CD4-positive, alpha-beta T cell (primary cell): ENCODE data around the gene ATG2A. TPM values are rescaled to one million over a fixed set of nuclear protein-coding genes. Genes with fewer than 3 reads are reported as not detected.

Experiments used
- ATAC-seq: fragments of 200-7000 bp; cut with Tn5 transposase; one replicate; pipeline ENCODE4 v1.10.0; 2022; ENCODE audit warnings: mild to moderate bottlenecking; ENCODE audit not compliant: poor library complexity
- CTCF ChIA-PET: fragments of 350-600 bp; sonication (Branson Sonifier 250); formaldehyde crosslinking; loops from one replicate; lab custom pipeline; 2021; ENCODE audit warnings: antibody characterized with exemption, inconsistent platforms; lab: Charles Lee
- POLR2A ChIA-PET: fragments of 350-600 bp; sonication (Branson Sonifier 250); formaldehyde crosslinking; loops from one replicate; lab custom pipeline; 2021; ENCODE audit warnings: antibody characterized with exemption, inconsistent platforms; lab: Charles Lee
- DNase-seq, 14 experiments: peaks; one replicate each; pipeline ENCODE4 v3.0.0-alpha.2; 2013 to 2020; ENCODE audit warnings: mixed read lengths in 2 of 14
- H3K27ac ChIP-seq, 2 donors: one replicate each; pipeline versions ENCODE4 v1.5.1 to v1.7.0; 2013; ENCODE audit warnings: low read length in 2 of 2, low read depth in 1 of 2, mild to moderate bottlenecking in 1 of 2
- H3K27me3 ChIP-seq, 2 experiments: 1 replicate in 1 of 2; 2 replicates in 1 of 2; pipeline versions ENCODE4 v1.6.1 to v1.7.0; 2013; ENCODE audit warnings: low read length in 2 of 2, control low read depth in 1 of 2, mild to moderate bottlenecking in 1 of 2, moderate library complexity in 1 of 2; ENCODE audit not compliant: insufficient read depth in 2 of 2, control insufficient read depth in 1 of 2
- H3K36me3 ChIP-seq: one replicate; pipeline ENCODE4 v1.6.1; 2013; ENCODE audit warnings: low read length, control low read depth; ENCODE audit not compliant: insufficient read depth
- H3K4me1 ChIP-seq: one replicate; pipeline ENCODE4 v1.6.1; 2013; ENCODE audit warnings: low read length, control low read depth; ENCODE audit not compliant: insufficient read depth
- H3K4me3 ChIP-seq: one replicate; pipeline ENCODE4 v1.5.1; 2013; ENCODE audit warnings: mild to moderate bottlenecking, low read length, moderate library complexity
- H3K9me3 ChIP-seq, 2 experiments: 1 replicate in 1 of 2; 2 replicates in 1 of 2; pipeline versions ENCODE4 v1.6.1 to v1.7.0; 2013; ENCODE audit warnings: low read length in 2 of 2, mild to moderate bottlenecking in 2 of 2, control low read depth in 1 of 2, moderate library complexity in 1 of 2; ENCODE audit not compliant: control insufficient read depth in 1 of 2, insufficient read depth in 1 of 2
- H3K27ac Mint-ChIP-seq: one replicate; pipeline ENCODE4 v1.8.0; 2020; ENCODE audit warnings: mixed read lengths
- H3K27me3 Mint-ChIP-seq: one replicate; pipeline ENCODE4 v1.8.0; 2021; ENCODE audit warnings: mixed read lengths
- H3K36me3 Mint-ChIP-seq: one replicate; pipeline ENCODE4 v1.8.0; 2021; ENCODE audit warnings: low read depth, mixed read lengths
- H3K4me1 Mint-ChIP-seq: one replicate; pipeline ENCODE4 v1.8.0; 2021; ENCODE audit warnings: low read depth, mixed read lengths
- H3K4me3 Mint-ChIP-seq: one replicate; pipeline ENCODE4 v1.8.0; 2020; ENCODE audit warnings: mild to moderate bottlenecking, mixed read lengths
- H3K9me3 Mint-ChIP-seq: one replicate; pipeline ENCODE4 v1.8.0; 2020; ENCODE audit warnings: mixed read lengths
- intact Hi-C, 2 experiments: fragments of 100-400 bp; cut with DNase I in 1 of 2; cut with micrococcal nuclease in 1 of 2; formaldehyde crosslinking; loops; one replicate each; pipeline versions ENCODE4 v1.15.1 to v1.9.0; 2023 to 2025; cut with DNase I, micrococcal nuclease
- total RNA-seq, 174 experiments: library from RNA in 2 of 174; stranded (reverse) in 2 of 174; gene quantifications; one replicate each; pipeline ENCODE4 v1.2.3 and lab custom pipeline; 2021 to 2026
- TF ChIP-seq, protein P1 (sequence below): fragments of 200-600 bp; IDR thresholded peaks from one replicate; pipeline ENCODE4 v1.8.0; 2022; ENCODE audit warnings: antibody characterized with exemption, mild to moderate bottlenecking

The ATG2A gene
- total RNA-seq, 2 experiments from 2014 or later = 189 to 198 TPM

DNA sequence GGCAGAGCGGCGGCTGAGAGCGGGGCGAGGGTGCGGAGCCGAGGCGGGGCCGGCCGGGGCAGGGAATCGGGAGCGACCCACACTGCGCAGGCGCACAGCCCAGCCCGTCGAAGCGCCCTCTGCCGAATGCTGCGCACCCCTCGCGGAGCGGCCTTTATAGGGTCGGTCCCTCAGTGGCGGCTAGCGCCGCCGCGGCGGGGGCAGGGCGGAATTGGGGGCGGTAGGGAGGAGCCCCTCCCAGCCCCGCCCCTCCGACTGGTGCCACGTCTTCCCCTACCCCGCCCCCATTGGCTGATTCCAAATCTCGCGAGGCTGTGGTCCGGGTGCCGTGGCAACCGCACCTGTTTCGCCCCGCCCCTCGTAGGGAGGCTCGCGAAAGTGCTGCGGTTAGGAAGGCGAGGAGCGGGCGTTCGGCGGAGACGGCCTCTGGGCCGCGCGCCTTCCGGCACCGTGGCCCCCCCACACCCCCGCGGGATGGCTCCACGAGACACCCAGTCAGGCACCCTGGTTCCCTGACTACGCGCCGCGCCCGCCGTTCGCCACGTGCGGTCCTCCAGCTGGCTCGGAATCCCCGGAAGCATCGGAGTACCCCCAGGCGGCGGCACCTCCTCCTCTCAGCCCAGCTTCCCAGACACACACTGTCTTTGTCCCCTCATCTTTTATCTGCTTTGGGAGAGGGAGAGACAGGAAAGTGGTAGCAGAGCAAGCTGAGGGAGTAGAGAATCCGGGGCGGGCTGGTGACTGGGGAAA is 38.3 kb downstream of the ATG2A start, which contains the start of gene EHD1:
EHD1 (minus strand) TSS at position 128 of the 750 bp plus-strand sequence. CDS start 157 bp downstream, outside the sequence.
- peak; percentile 99 to 100 (median 100) for DNase-seq
- Mint-ChIP-seq H3K27ac (peak within 1 kb of the TSS; percentile 92), H3K27me3 (no peaks in the 10 kb centered on the region), H3K9me3 (no peaks in the 10 kb centered on the region), H3K4me1 (peaks cover 62% of the 10 kb centered on the region), H3K4me3 (peak within 1 kb of the TSS; percentile 98), H3K36me3 (peaks cover 51% of the 10 kb centered on the region)
- peak; percentile 81 for ATAC-seq
- H3K27me3 ChIP-seq = no peaks in the 10 kb centered on the region
- POLR2A ChIA-PET = interaction anchor here (0.6 to 17.7 kb wide), 15 partner anchors 9 to 257 kb away, joined by 3 to 767 read pairs (median 5); partner anchors contain the start of genes CDC42BPG, FAU, MAP4K2 and MEN1
- peaks cover 27% of the 10 kb centered on the region for H3K36me3 ChIP-seq
- TF ChIP-seq, protein P1, sequence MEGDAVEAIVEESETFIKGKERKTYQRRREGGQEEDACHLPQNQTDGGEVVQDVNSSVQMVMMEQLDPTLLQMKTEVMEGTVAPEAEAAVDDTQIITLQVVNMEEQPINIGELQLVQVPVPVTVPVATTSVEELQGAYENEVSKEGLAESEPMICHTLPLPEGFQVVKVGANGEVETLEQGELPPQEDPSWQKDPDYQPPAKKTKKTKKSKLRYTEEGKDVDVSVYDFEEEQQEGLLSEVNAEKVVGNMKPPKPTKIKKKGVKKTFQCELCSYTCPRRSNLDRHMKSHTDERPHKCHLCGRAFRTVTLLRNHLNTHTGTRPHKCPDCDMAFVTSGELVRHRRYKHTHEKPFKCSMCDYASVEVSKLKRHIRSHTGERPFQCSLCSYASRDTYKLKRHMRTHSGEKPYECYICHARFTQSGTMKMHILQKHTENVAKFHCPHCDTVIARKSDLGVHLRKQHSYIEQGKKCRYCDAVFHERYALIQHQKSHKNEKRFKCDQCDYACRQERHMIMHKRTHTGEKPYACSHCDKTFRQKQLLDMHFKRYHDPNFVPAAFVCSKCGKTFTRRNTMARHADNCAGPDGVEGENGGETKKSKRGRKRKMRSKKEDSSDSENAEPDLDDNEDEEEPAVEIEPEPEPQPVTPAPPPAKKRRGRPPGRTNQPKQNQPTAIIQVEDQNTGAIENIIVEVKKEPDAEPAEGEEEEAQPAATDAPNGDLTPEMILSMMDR = peak; percentile 58
- peak within 1 kb of the TSS; percentile 95 to 97 for H3K27ac ChIP-seq
- intact Hi-C loops = loop anchor here (1.0 to 5.0 kb wide), 4 partner anchors 19 to 101 kb away; partner anchors contain the start of genes ATG2A (in 1 of the 2), PPP2R5B (in 1 of the 2) and SF1 (in 1 of the 2)
- CTCF ChIA-PET = interaction anchor here (1.0 to 3.9 kb wide), 12 partner anchors 9 to 34 kb away, joined by 3 to 26 read pairs (median 9); partner anchors contain the start of gene CDC42BPG
- H3K4me1 ChIP-seq = peaks cover 72% of the 10 kb centered on the region
- H3K4me3 ChIP-seq = peak within 1 kb of the TSS; percentile 100
- H3K9me3 ChIP-seq = no peaks in the 10 kb centered on the region

DNA sequence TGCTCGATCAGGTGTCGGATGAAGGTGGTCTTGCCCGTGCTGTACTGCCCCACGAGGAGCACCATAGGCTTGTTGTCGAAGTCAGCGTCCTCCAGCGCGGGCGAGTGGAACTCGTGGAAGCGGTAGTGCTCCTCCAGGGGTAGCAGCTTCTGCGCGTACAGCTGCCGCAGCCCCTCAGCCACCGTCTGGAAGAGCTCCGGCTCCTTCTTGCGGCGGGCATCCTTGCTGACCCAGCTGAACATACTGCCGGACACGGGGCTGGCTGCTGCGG is 38.9 kb downstream of the ATG2A start:
- ChIA-PET POLR2A (interaction anchor here (0.6 to 17.7 kb wide), 14 partner anchors 9 to 619 kb away, joined by 3 to 767 read pairs (median 5); partner anchors contain the start of genes CDC42BPG, FAU, MAP4K2 and MEN1), CTCF (interaction anchor here (1.0 to 3.9 kb wide), 11 partner anchors 9 to 34 kb away, joined by 3 to 26 read pairs (median 12); partner anchors contain the start of gene CDC42BPG)
- Histone ChIP-seq H3K4me1 (peaks cover 72% of the 10 kb centered on the region), H3K27me3 (no peaks in the 10 kb centered on the region), H3K9me3 (no peaks in the 10 kb centered on the region), H3K27ac (peak overlapping the region; percentile 68 to 95), H3K4me3 (peak overlapping the region; percentile 100), H3K36me3 (peaks cover 32% of the 10 kb centered on the region)
- Mint-ChIP-seq H3K27ac (peak overlapping the region; percentile 92), H3K4me1 (peaks cover 66% of the 10 kb centered on the region), H3K4me3 (peak overlapping the region; percentile 98), H3K27me3 (no peaks in the 10 kb centered on the region), H3K36me3 (peaks cover 55% of the 10 kb centered on the region), H3K9me3 (no peaks in the 10 kb centered on the region)
- DNase-seq (no peak), ATAC-seq (peak; percentile 24)
- intact Hi-C loops = loop anchor here (1.0 to 5.0 kb wide), 4 partner anchors 19 to 101 kb away; partner anchors contain the start of genes ATG2A (in 1 of the 2), PPP2R5B (in 1 of the 2) and SF1 (in 1 of the 2)
- TF ChIP-seq, protein P1 = no peak

DNA sequence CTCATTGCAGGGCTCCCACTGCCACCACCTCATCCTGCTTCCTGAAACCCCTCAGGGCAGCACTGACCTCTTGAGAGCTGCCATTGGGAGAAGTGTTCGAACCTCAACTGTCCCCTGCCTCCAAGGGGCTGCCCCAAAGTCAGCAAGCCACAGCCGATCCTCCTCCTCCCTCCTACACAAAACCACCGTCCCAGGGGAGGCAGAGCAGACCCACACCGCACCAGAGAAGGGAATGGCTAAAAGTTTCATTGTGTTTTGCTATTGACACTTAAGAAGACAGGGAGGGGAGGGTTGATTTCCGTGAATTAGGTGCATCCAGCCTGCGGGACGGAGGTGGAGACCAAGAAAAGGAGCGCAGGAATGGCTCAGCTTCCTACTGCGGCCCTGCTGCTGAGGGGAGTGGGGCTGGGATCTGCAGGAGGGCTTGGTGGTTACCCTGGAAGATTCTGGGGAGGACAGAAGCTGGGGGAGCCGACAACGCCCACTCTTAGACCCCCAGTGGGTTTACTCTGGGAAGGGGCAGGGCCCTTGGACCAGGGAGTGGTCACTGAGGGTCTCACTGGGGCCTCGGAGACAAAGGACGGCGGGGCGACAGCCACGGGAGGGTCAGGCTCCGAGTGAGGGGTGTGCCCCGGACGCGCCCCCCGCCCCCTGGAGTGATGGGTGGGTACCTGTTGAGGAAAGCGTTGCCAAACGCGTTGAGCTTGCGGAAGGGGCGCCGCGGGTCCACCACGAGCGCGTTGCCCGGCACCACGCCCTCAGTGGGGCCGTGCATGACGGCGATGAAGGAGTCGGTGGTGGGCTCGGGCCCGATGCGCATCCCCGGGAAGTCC is 39.4 kb downstream of the ATG2A start:
- Histone ChIP-seq H3K27ac (peak overlapping the region; percentile 68 to 95), H3K9me3 (no peaks in the 10 kb centered on the region), H3K36me3 (peaks cover 37% of the 10 kb centered on the region), H3K4me1 (peaks cover 77% of the 10 kb centered on the region), H3K4me3 (peak overlapping the region; percentile 100), H3K27me3 (no peaks in the 10 kb centered on the region)
- Mint-ChIP-seq H3K36me3 (peaks cover 61% of the 10 kb centered on the region), H3K4me1 (peaks cover 71% of the 10 kb centered on the region), H3K27ac (peak overlapping the region; percentile 92), H3K27me3 (no peaks in the 10 kb centered on the region), H3K9me3 (no peaks in the 10 kb centered on the region), H3K4me3 (peak overlapping the region; percentile 98)
- ATAC-seq (no peak), DNase-seq (peak in 3 of 14 experiments; percentile 30 to 45 (median 32))
- CTCF ChIA-PET = interaction anchor here (0.6 to 3.9 kb wide), 12 partner anchors 8 to 93 kb away, joined by 3 to 26 read pairs (median 9); partner anchors contain the start of gene CDC42BPG
- intact Hi-C loops = loop anchor here (1.0 to 5.0 kb wide), 4 partner anchors 18 to 100 kb away; partner anchors contain the start of genes ATG2A (in 1 of the 2), PPP2R5B (in 1 of the 2) and SF1 (in 1 of the 2)
- POLR2A ChIA-PET = interaction anchor here (0.6 to 17.7 kb wide), 16 partner anchors 10 to 671 kb away, joined by 3 to 767 read pairs (median 4); partner anchors contain the start of genes CDC42BPG, FAU, FERMT3 and MAP4K2
- TF ChIP-seq, protein P1 = no peak
